ENCODE measurements around the gene HEPHL1. TPM values are rescaled to one million over a fixed set of nuclear protein-coding genes. Genes with fewer than 3 reads are reported as not detected.

The HEPHL1 gene
- total RNA-seq, 1 experiment from 2014 or later = not detected

DNA sequence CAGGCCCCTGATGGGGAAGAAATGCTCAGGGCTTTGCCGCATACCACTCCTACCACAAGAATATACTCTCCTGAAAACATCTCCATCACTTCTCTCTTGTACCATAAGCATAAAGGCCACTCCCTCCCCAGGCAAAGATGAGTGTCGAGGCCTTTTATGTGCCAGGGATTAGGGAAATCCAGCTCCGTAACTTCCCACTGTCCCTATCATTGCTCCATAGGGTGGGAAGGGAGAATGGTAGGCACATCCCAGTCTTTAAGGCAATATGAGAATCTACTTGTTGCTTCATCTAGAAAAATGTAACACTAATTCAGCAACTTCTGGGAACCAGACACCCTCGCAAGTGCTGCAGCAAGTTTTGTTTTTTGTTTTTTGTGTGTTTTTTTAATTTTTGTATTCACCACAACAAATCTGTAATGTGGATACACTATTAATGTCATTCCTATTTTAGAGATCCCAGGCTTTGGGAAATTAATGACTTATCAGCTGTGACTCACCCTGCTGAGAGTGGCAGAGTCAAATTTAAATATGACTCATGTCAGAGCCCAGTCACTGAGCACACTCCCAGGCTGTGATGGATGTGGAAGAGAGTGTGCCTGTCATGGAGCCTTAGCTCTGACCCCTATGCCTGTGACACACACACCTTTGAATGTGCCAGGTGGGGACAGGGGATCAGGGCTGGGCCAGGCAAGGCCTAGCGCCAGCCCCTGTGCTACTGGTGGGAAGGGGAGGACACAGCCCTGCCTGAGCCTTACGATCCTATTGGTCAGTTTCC lies 130.9 kb downstream of the HEPHL1 start:
- BruUV-seq (replicated peaks) = no TSS peak
- ChIA-PET CTCF (no interaction called here), POLR2A (no interaction called here), RAD21 (ENCODE audit: low non-redundant PET in 1 of 2, low total read pairs in 2 of 2, uncharacterized antibody in 2 of 2, unreplicated experiment in 2 of 2) (interaction anchor here in 1 of 2 experiments (1.3 kb wide), 1 partner anchor 23 kb away, joined by 3 read pairs; the partner anchor contains the start of gene PANX1)
- Histone ChIP-seq H3K36me3 (ENCODE audit: control insufficient read depth in 1 of 2, insufficient read depth in 2 of 2, low read length in 2 of 2) (no peaks in the 10 kb centered on the region), H3K9me2 (ENCODE audit: insufficient read depth) (no peaks in the 10 kb centered on the region), H3K9me3 (ENCODE audit: control insufficient read depth in 1 of 2, insufficient read depth in 1 of 2, low read depth in 1 of 2, low read length in 2 of 2) (no peaks in the 10 kb centered on the region), H3K9ac (ENCODE audit: low read length) (peak overlapping the region; percentile 24; the same call in 1 of the 2 replicates), H2AFZ (ENCODE audit: low read depth, low read length, poor library complexity, severe bottlenecking) (no peak overlapping the region), H3K79me2 (ENCODE audit: insufficient read depth, low read length) (peaks cover 77% of the 10 kb centered on the region), H3K4me1 (ENCODE audit: control insufficient read depth in 1 of 2, insufficient read depth in 2 of 2, low read length in 2 of 2) (peaks cover 30 to 43% of the 10 kb centered on the region in 2 experiments), H3K27me3 (ENCODE audit: insufficient read depth, low read length) (no peaks in the 10 kb centered on the region), H3K27ac (ENCODE audit: low read depth, low read length) (peak overlapping the region; percentile 28; the same call in 1 of the 2 replicates), H3K4me3 (replicated peaks in 1 of 2; ENCODE audit: low read depth in 1 of 2, low read length in 2 of 2) (no peak overlapping the region), H4K20me1 (ENCODE audit: insufficient read depth) (peaks cover 4% of the 10 kb centered on the region; the same call in 1 of the 2 replicates), H3K4me2 (ENCODE audit: low read length) (peak overlapping the region; percentile 71)
- ATAC-seq (peak; percentile 99), DNase-seq (ENCODE audit: low read depth, low spot score) (peak; percentile 73)
- intact Hi-C loops (cut with micrococcal nuclease) = no loop called here
- no peak for TF ChIP-seq SP1 (IDR thresholded peaks at IDR 0.05; ENCODE audit: low read depth)
- TF ChIP-seq, protein P1, sequence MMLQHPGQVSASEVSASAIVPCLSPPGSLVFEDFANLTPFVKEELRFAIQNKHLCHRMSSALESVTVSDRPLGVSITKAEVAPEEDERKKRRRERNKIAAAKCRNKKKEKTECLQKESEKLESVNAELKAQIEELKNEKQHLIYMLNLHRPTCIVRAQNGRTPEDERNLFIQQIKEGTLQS (IDR thresholded peaks at IDR 0.05) = no peak
- TF ChIP-seq TCF7L2 (IDR thresholded peaks at IDR 0.05; ENCODE audit: borderline replicate concordance, extremely low read depth, insufficient read depth, insufficient read length) = no peak
- TF ChIP-seq SRF (IDR thresholded peaks at IDR 0.05; ENCODE audit: low read depth) = peak; percentile 51; the same call in 1 of the 2 replicates
- no peak for TF ChIP-seq EZH2phosphoT487 (IDR thresholded peaks at IDR 0.05; ENCODE audit: borderline replicate concordance)
- peak; percentile 30; the same call in 1 of the 2 replicates for TF ChIP-seq POLR2AphosphoS5 (IDR thresholded peaks at IDR 0.05; ENCODE audit: low read depth, low read length)
- peak; percentile 94 for TF ChIP-seq FOSL1 (IDR thresholded peaks at IDR 0.05; ENCODE audit: low read depth)
- TF ChIP-seq RAD21 (IDR thresholded peaks at IDR 0.05; ENCODE audit: low read depth) = no peak
- peak; percentile 94 for TF ChIP-seq JUND (IDR thresholded peaks at IDR 0.05)

- POLR2A ChIA-PET = no interaction called here
- H3K9me2 ChIP-seq (ENCODE audit: insufficient read depth) = no peaks in the 10 kb centered on the region
- ATAC-seq (no peak), DNase-seq (ENCODE audit: low read depth, low spot score) (no peak)
- H4K20me1 ChIP-seq (ENCODE audit: insufficient read depth) = peaks cover 4% of the 10 kb centered on the region; the same call in 1 of the 2 replicates
- H3K4me1 ChIP-seq (ENCODE audit: control insufficient read depth in 1 of 2, insufficient read depth in 2 of 2, low read length in 2 of 2) = peaks cover 30 to 43% of the 10 kb centered on the region in 2 experiments
- peaks cover 72% of the 10 kb centered on the region for H3K79me2 ChIP-seq (ENCODE audit: insufficient read depth, low read length)
- peak overlapping the region; percentile 24; the same call in 1 of the 2 replicates for H3K9ac ChIP-seq (ENCODE audit: low read length)
- no peak overlapping the region for H3K4me3 ChIP-seq (replicated peaks in 1 of 2; ENCODE audit: low read depth in 1 of 2, low read length in 2 of 2)
- no peaks in the 10 kb centered on the region for H3K27me3 ChIP-seq (ENCODE audit: insufficient read depth, low read length)
- CTCF ChIA-PET = no interaction called here
- H3K36me3 ChIP-seq (ENCODE audit: control insufficient read depth in 1 of 2, insufficient read depth in 2 of 2, low read length in 2 of 2) = no peaks in the 10 kb centered on the region
- no peak overlapping the region for H2AFZ ChIP-seq (ENCODE audit: low read depth, low read length, poor library complexity, severe bottlenecking)
- no TSS peak for BruUV-seq (replicated peaks)
- H3K27ac ChIP-seq (ENCODE audit: low read depth, low read length) = peak overlapping the region; percentile 28; the same call in 1 of the 2 replicates
- TF ChIP-seq ELF1 (IDR thresholded peaks at IDR 0.05; ENCODE audit: borderline replicate concordance, low read depth) = no peak
- TF ChIP-seq, protein P2, sequence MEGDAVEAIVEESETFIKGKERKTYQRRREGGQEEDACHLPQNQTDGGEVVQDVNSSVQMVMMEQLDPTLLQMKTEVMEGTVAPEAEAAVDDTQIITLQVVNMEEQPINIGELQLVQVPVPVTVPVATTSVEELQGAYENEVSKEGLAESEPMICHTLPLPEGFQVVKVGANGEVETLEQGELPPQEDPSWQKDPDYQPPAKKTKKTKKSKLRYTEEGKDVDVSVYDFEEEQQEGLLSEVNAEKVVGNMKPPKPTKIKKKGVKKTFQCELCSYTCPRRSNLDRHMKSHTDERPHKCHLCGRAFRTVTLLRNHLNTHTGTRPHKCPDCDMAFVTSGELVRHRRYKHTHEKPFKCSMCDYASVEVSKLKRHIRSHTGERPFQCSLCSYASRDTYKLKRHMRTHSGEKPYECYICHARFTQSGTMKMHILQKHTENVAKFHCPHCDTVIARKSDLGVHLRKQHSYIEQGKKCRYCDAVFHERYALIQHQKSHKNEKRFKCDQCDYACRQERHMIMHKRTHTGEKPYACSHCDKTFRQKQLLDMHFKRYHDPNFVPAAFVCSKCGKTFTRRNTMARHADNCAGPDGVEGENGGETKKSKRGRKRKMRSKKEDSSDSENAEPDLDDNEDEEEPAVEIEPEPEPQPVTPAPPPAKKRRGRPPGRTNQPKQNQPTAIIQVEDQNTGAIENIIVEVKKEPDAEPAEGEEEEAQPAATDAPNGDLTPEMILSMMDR (IDR thresholded peaks at IDR 0.05 in 2 of 3, conservative IDR thresholded peaks at IDR 0.05 in 1 of 3; ENCODE audit: borderline replicate concordance in 1 of 3, insufficient read depth in 1 of 3, low read depth in 2 of 3, low read length in 2 of 3) = no peak
- TF ChIP-seq SP1 (IDR thresholded peaks at IDR 0.05; ENCODE audit: low read depth) = no peak
- RAD21 ChIA-PET (ENCODE audit: low non-redundant PET in 1 of 2, low total read pairs in 2 of 2, uncharacterized antibody in 2 of 2, unreplicated experiment in 2 of 2) = no interaction called here
- no peaks in the 10 kb centered on the region for H3K9me3 ChIP-seq (ENCODE audit: control insufficient read depth in 1 of 2, insufficient read depth in 1 of 2, low read depth in 1 of 2, low read length in 2 of 2)
- H3K4me2 ChIP-seq (ENCODE audit: low read length) = peak overlapping the region; percentile 71
- intact Hi-C loops (cut with micrococcal nuclease) = no loop called here
These were observed 131.5 kb downstream of the HEPHL1 start for GRCh38 chr11:94152678-94153065.

All from HCT116 (cell line).